Body of pancreas (tissue), 4 donors: Measurements from ENCODE around the gene RAB30.

Experiments
- POLR2A ChIP-seq, 3 donors: fragments of 450-650 bp; IDR thresholded peaks; one replicate each; pipeline ENCODE4 v1.6.1; 2016; ENCODE audit warnings: antibody characterized with exemption in 3 of 3, mild to moderate bottlenecking in 2 of 3
- TF ChIP-seq, protein P1 (sequence below), 7 experiments: fragments of 450-650 bp in 4 of 7; fragments of 200-600 bp in 3 of 7; sonication (generic) in 3 of 7; IDR thresholded peaks; one replicate each; pipeline ENCODE4 v1.5.1; 2016 to 2019; ENCODE audit warnings: antibody characterized with exemption in 7 of 7

DNA sequence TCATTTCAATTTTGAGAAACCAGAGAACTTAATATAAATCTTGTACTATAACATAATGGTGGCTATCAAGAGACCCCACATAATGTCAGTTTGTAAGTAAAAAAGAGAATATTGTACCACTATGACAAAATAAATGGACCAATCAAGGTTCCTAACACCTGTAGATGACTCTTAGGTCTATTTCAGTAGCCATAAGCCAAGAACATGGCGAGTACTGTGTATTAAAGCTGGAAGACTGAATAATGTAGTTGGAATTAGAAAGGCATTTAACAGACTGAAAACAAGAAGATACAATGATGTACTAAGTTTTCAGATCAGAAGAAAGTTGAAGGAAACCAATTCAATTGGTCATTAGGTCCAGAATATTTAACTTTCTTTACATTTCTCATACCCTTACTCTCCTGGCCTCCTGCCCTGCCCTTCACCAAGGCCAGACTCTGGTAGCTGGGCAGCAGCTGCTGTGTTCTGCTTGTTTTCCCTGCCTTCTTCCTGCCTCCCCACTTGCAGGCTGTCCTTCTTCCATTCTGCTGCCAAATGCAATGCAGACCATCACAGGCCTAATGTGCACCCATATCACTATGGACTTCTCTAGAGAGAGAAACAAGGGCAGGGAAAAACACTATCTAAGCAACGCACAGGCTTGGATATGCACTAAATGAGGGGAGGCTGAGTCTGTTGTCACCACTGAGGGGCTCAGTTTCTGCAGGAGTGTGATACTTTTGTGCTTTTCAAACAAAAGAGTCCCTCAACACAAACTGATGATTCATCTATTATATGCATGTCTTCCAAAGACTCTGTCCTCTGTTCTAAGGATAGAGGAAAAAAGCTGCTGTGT is 60.1 kb downstream of the RAB30 start:
- TF ChIP-seq, protein P1, sequence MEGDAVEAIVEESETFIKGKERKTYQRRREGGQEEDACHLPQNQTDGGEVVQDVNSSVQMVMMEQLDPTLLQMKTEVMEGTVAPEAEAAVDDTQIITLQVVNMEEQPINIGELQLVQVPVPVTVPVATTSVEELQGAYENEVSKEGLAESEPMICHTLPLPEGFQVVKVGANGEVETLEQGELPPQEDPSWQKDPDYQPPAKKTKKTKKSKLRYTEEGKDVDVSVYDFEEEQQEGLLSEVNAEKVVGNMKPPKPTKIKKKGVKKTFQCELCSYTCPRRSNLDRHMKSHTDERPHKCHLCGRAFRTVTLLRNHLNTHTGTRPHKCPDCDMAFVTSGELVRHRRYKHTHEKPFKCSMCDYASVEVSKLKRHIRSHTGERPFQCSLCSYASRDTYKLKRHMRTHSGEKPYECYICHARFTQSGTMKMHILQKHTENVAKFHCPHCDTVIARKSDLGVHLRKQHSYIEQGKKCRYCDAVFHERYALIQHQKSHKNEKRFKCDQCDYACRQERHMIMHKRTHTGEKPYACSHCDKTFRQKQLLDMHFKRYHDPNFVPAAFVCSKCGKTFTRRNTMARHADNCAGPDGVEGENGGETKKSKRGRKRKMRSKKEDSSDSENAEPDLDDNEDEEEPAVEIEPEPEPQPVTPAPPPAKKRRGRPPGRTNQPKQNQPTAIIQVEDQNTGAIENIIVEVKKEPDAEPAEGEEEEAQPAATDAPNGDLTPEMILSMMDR (IDR thresholded peaks at IDR 0.05), result no peak
- TF ChIP-seq POLR2A (IDR thresholded peaks at IDR 0.05), result no peak
